GM12874 (cell line): ENCODE data around the gene POLD3.

Experiments
- CTCF ChIP-seq: IDR thresholded peaks from 2 replicates; pipeline ENCODE4 v1.5.1; 2011; ENCODE audit warnings: low read depth, mild to moderate bottlenecking, control low read depth, low read length, moderate library complexity; ENCODE audit not compliant: insufficient read depth

POLD3 gene

GRCh38 chr11:74681686-74682651 is 89.6 kb downstream of the POLD3 start:
- no peak for TF ChIP-seq CTCF

- no peak for TF ChIP-seq CTCF
These were observed 90.4 kb downstream of the POLD3 start for GRCh38 chr11:74682731-74683278.

GRCh38 chr11:74683279-74683871 is 91.0 kb downstream of the POLD3 start:
- peak; percentile 24; the same call in 1 of the 2 replicates for TF ChIP-seq CTCF

GRCh38 chr11:74683941-74684481 is 91.6 kb downstream of the POLD3 start:
- TF ChIP-seq CTCF, result no peak

- no peak for TF ChIP-seq CTCF
These were observed 92.3 kb downstream of the POLD3 start for GRCh38 chr11:74684661-74685060.

- no peak for TF ChIP-seq CTCF
These were observed 93.0 kb downstream of the POLD3 start for GRCh38 chr11:74685338-74685737.

- no peak for TF ChIP-seq CTCF
These were observed 93.5 kb downstream of the POLD3 start for GRCh38 chr11:74685905-74686304.
